Suppressor macrophage (primary cell): ENCODE results near the gene MTA1.
A peak's percentile ranks its signal among the peaks of the same experiment; 100 is the strongest.

ENCODE experiments used
- DNase-seq, 4 experiments: peaks; one replicate each; pipeline ENCODE4 v3.0.0-alpha.2; 2020 to 2022
- total RNA-seq, 17 experiments: gene quantifications; one replicate each; lab custom pipeline; 2026; ENCODE audit warnings: mixed read lengths in 6 of 17, inconsistent platforms in 3 of 17; lab: John Stamatoyannopoulos, UW

Gene MTA1
- total RNA-seq, result 5.4 to 26.9 (median 12.1) reads per million in 17 experiments

- peak; percentile 40 to 86 (median 72) for DNase-seq
Observed at GRCh38 chr14:105419195-105420091, at the start of gene MTA1. Gene MTA1 (plus strand): TSS chr14:105419827. CDS start chr14:105420036, 209 bp downstream.

- no peak for DNase-seq
Observed at GRCh38 chr14:105374389-105374788, 45.2 kb upstream of the MTA1 start.

GRCh38 chr14:105375635-105376057, 44.0 kb upstream of the MTA1 start:
- DNase-seq, result peak; percentile 86 to 95 (median 88)

- DNase-seq, result no peak
Observed at GRCh38 chr14:105376521-105377440, 42.8 kb upstream of the MTA1 start.

GRCh38 chr14:105377555-105378182, 42.0 kb upstream of the MTA1 start:
- DNase-seq, result no peak

GRCh38 chr14:105378199-105378598, 41.4 kb upstream of the MTA1 start:
- no peak for DNase-seq

GRCh38 chr14:105378873-105379685, 40.5 kb upstream of the MTA1 start:
- no peak for DNase-seq

- DNase-seq, result no peak
Observed at GRCh38 chr14:105379946-105380345, 39.7 kb upstream of the MTA1 start.

GRCh38 chr14:105380756-105381155, 38.9 kb upstream of the MTA1 start:
- no peak for DNase-seq

- DNase-seq, result no peak
Observed at GRCh38 chr14:105381446-105382342, 37.9 kb upstream of the MTA1 start.

- no peak for DNase-seq
Observed at GRCh38 chr14:105382343-105383082, 37.1 kb upstream of the MTA1 start.

- DNase-seq, result no peak
Observed at GRCh38 chr14:105383083-105383730, 36.4 kb upstream of the MTA1 start.

- no peak for DNase-seq
Observed at GRCh38 chr14:105384041-105384557, 35.5 kb upstream of the MTA1 start.

GRCh38 chr14:105384605-105385321, 34.9 kb upstream of the MTA1 start:
- DNase-seq, result no peak

- no peak for DNase-seq
Observed at GRCh38 chr14:105385322-105385637, 34.3 kb upstream of the MTA1 start.

GRCh38 chr14:105385698-105386365, 33.8 kb upstream of the MTA1 start:
- peak; percentile 65 to 81 (median 77) for DNase-seq

- DNase-seq, result no peak
Observed at GRCh38 chr14:105386581-105387529, 32.8 kb upstream of the MTA1 start.
